ENCODE data around the gene CAPN10.

Gene CAPN10

GRCh38 chr2:240590681-240591111 lies 4.2 kb downstream of the CAPN10 start:
- no peak for DNase-seq

DNA sequence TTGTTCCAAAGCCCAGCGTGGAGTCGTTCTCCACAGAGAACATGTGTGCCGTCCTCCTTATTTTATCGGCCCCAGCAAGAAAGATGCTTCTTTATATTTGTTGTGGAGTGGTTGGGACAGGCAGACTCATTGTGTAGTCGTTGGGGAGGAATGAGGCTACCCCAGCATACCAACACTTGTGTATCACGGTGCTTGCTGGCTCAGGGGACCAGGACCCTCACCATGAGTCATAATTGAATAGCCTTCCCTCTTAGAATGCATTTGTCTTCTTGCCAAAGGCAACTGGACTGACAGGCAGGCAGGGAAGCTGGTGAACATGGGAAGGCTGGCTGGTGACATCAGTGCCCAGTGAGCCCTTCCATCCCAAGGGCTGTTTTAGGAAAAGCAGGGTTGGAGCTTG lies 4.7 kb downstream of the CAPN10 start:
- DNase-seq = no peak

DNA sequence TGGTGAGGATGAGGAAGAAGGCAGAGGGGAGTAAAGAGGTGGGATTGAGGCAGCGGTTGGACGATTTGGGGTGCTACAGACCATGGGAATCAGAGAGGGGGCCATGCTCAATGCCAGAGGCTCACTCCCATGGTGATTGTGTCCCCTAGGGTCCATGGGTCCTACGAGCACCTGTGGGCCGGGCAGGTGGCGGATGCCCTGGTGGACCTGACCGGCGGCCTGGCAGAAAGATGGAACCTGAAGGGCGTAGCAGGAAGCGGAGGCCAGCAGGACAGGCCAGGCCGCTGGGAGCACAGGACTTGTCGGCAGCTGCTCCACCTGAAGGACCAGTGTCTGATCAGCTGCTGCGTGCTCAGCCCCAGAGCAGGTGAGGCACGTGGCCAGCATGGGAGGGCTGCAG lies 5.2 kb downstream of the CAPN10 start:
- no peak for DNase-seq

GRCh38 chr2:240593026-240593702 lies 6.6 kb downstream of the CAPN10 start:
- no peak for DNase-seq

GRCh38 chr2:240593703-240594451 lies 7.3 kb downstream of the CAPN10 start:
- DNase-seq = no peak

- DNase-seq = no peak
Observed at GRCh38 chr2:240594511-240595380, 8.2 kb downstream of the CAPN10 start.

DNA sequence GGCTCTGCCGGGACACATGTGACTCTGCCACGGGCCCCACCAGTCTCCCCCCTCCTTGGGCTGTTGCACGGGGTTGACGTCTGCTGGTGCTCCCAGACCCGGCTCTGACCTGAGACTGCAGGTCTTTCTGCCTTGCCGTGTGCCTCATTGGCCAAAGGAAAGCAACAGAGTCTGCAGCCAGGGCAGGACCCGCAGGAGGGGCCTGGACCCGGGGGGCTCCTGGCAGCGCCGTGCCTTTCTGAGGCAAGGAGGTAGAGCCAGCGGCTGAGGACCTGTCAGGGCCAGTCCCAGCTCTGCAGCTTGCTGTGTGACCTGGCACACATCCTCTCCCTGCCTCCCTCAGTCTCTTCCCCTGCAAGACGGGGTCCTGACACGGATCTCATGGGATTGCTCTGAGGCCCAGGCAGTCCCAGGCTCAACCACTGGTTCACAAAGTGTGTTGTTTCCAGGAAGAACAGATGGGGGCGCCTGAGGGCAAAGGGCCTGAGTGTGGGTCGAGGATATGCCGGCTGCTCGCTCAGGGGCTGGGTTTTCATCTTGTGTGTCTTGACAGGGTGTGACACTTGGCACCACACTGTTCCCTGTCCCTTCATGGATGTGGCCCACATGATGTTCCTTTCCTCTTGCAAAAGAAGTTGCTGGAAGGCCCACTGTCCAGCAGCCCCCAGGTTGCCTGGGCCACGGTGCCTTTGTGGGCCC lies 9.0 kb downstream of the CAPN10 start:
- DNase-seq = peak; percentile 64

- DNase-seq = no peak
Observed at GRCh38 chr2:240596080-240596460, 9.5 kb downstream of the CAPN10 start.

DNA sequence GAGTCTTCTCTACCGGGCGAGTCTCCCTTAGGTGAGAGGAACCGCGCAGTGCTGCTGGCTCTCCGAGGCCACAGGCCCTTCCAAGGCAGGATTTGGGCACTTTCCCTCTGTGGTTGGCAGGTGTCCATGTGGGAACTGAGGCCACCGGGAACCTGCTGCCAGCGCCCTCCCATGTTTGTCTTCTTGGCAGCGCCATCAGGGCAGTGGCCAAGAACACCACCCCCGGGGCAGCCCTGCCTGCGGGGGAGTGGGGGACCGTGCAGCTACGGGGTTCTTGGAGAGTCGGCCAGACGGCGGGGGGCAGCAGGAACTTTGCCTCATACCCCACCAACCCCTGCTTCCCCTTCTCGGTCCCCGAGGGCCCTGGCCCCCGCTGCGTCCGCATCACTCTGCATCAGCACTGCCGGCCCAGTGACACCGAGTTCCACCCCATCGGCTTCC lies 10.0 kb downstream of the CAPN10 start:
- DNase-seq = no peak

DNA sequence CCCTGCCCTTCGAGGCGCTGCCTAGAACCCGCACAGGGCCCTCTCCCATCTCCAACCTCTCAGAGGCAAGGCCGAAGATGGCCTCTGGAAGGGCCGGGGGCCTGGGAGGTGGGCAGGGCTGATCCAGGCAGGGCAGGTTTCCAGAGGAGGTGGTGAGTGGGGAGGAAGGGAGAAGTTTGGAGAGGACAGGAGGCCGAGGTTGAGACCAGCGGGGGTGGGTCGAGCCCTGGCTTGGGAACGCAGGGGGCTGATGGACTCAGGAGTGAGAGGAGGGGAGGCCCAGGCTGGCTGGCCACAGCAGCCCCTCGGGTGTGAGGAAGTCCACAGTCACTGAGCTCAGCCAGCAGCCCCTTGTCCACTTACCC lies 10.5 kb downstream of the CAPN10 start:
- no peak for DNase-seq

GRCh38 chr2:240597419-240598181 lies 11.1 kb downstream of the CAPN10 start:
- no peak for DNase-seq

GRCh38 chr2:240598311-240598911 lies 11.9 kb downstream of the CAPN10 start:
- DNase-seq = no peak

- no peak for DNase-seq
Observed at GRCh38 chr2:240599141-240599583, 12.6 kb downstream of the CAPN10 start.

- no peak for DNase-seq
Observed at GRCh38 chr2:240600451-240600961, 14.0 kb downstream of the CAPN10 start.

DNA sequence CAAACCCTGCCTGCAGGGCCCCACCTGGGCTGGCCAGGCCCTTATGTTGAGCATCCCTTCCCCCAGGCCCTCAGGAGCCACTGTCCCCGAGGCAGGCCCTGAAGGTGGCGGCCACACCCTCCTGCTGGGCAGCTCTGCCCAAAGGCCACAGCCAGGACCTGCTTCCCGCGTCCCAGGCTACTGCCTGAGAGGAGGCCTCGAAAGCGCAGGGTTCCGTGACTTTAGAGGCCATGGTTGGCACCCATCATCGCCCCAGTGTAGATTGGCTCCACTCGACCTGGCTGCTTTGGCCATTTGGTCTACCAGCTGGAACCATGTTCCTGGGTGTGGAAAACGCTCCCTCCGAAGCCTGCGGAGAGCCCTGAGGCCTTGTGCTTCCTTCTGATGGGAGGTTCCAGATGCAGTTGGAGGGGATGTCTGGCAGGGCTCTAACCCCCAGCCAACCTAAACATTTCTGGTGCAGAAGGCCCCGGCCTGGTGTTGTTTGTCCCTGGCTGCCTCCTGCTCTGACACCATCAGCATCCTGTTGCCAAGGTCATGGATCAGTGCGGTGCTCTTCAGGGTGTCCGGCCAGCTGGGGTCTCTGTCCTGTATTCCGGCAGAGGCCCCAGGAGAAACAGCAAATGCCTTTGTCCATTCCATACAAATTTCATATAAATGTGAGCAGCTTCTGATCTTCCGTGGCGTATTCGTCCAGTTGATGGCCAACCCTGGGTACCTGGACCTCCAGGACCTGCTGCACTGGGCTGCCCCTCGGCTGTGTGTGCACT lies 14.7 kb downstream of the CAPN10 start:
- DNase-seq = no peak

DNA sequence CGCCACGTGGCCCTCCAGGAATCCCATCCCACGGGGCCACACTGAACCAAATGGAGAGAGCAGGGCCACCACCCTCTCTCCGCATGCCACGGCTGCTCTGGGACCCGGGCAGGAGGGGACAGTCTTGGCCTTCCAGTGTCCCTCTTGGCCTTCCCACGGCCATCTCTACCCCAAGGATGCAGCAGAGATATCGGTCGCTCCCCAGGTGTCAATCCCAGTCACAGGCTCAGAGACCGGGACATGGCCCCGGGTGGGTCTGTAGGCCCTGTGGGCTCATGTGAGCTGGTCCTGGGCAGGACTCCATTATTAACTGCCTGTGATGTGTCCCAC lies 15.3 kb downstream of the CAPN10 start:
- no peak for DNase-seq

DNA sequence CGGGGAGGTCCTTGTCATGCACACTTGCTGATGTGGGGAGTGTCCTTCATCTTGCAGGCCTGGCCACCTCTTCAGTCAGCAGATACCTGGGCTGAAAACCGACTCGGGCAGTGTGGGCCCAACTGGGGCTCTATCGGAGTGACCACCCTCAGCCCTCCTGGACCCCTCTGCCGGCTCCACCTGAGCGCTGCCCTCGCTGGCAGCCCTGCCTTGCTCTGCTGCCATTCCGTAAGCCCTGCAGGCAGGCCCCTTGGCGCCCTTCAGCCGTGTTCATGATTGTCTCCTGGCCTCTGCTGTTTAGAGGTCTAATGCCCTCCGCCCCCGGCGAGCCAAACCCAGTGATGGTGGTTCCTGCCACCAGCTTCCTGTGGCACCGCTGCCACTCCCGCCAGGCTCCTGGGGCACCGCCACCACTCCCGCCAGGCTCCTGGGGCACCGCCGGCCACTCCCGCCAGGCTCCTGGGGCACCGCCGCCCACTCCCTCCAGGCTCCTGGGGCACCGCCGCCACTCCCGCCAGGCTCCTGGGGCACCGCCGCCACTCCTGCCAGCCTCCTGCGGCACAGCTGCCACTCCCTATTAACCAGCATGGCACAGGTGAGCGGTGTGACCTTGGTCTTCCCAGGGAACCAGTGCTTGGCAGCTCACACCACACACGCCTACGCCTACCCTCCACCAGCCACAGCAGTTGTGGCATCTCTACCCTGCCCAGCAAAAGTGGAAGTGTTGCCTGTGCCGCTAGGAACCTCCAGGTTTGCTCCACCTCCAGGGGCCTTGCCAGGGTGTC lies 15.9 kb downstream of the CAPN10 start:
- no peak for DNase-seq

DNA sequence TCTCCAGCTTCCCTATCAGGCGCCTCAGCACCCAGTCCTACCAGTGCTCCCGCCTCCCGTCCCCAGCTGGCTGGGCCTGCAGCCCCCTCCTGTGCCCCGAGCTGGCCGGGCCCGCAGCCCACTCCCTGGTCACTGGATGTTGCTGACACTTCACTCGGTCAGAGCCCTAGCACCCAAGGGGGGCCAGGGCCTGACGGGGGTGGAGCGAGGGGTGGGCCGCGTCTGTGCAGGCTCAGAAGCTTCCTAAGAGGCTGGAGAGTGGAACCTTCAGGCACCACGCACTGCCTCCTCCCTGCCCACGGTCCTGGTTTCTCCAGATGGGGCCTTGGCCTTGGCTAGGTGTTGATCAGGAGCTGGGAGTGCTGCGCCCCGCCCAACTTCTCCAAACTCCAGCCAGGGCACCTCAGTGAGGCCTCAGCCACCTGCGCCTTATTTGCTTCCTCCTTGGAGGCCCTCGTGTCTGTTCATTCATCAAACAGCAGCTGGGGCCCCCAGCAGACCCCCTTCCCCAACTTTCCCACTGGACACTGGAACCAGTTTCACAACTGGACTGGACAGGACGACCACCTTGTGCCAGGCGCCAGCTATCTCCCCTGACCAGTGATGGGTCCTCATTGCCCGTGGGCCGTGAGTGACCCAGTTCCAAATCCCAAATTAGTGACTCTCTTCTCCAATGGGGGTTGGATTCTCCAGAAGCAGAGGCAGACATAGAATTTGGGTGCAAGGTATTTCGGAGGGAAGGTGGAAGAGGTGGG lies 16.7 kb downstream of the CAPN10 start:
- DNase-seq = no peak

- no peak for DNase-seq
Observed at GRCh38 chr2:240603846-240604245, 17.3 kb downstream of the CAPN10 start.

Measured in activated CD4-positive, alpha-beta T cell treated with anti-CD3 and anti-CD28 coated beads for 48 hours (primary cell).